Ovary (tissue), 9 donors: ENCODE data around the gene TNRC6C. TPM values are rescaled to one million over a fixed set of nuclear protein-coding genes. Genes with fewer than 3 reads are reported as not detected.
"Not testable (repeated sequence)": the region's sequence is repeated elsewhere in the genome, so short reads cannot be mapped to it uniquely, and the experiment has no call there.

Experiments
- DNase-seq, 5 donors: peaks; one replicate each; pipeline ENCODE4 v3.0.0-alpha.2; 2019 to 2020
- H3K27ac ChIP-seq, 2 donors: fragments of 200-600 bp; one replicate each; pipeline versions ENCODE4 v1.5.1 to v1.8.0; 2019 to 2022
- H3K27me3 ChIP-seq: fragments of 200-600 bp; one replicate; pipeline ENCODE4 v1.8.0; 2022
- H3K36me3 ChIP-seq: fragments of 200-600 bp; sonication (generic); one replicate; pipeline ENCODE4 v1.5.1; 2019
- H3K4me1 ChIP-seq: one replicate; pipeline ENCODE4 v1.8.1; 2013; ENCODE audit warnings: mild to moderate bottlenecking, moderate library complexity; ENCODE audit not compliant: insufficient read depth
- H3K4me3 ChIP-seq: fragments of 200-600 bp; sonication (generic); one replicate; pipeline ENCODE4 v1.5.1; 2017
- H3K9me3 ChIP-seq, 2 donors: fragments of 200-600 bp in 1 of 2; sonication (generic) in 1 of 2; one replicate each; pipeline versions ENCODE4 v1.5.1 to v1.8.1; 2013 to 2019; ENCODE audit warnings: mild to moderate bottlenecking in 1 of 2, moderate library complexity in 1 of 2
- EP300 ChIP-seq: sonication (generic); formaldehyde crosslinking; IDR thresholded peaks from one replicate; pipeline ENCODE4 v1.6.1; 2017; ENCODE audit warnings: antibody characterized with exemption
- POLR2A ChIP-seq: fragments of 450-650 bp; IDR thresholded peaks from one replicate; pipeline ENCODE4 v1.6.1; 2017; ENCODE audit warnings: antibody characterized with exemption, mild to moderate bottlenecking, moderate library complexity
- WGBS, 3 donors: extraction: QIAGEN DNeasy Blood & Tissue Kit in 1 of 3; methylation state at CpG; one replicate each; pipeline versions ENCODE4 v1.1.5 to v1.1.7; 2013 to 2017; 5-methylcytosine and 5-hydroxymethylcytosine counted together
- intact Hi-C, 4 donors: fragments of 100-400 bp; cut with DNase I; formaldehyde crosslinking; loops; one replicate each; pipeline versions ENCODE4 v1.11.0 to v1.15.1; 2022 to 2023
- polyA plus RNA-seq, 2 donors: library from polyadenylated mRNA; stranded (reverse); fragments of 200-250 nt in 1 of 2; fragments of 350-450 nt in 1 of 2; fragmentation: Illumina TruSeq in 1 of 2; extraction: RNeasy Lipid Tissue Mini Kit (QIAGEN cat#74804) in 1 of 2; gene quantifications; one replicate each; pipeline ENCODE4 v1.2.3, GENCODE V29; 2013 to 2014
- total RNA-seq, 7 donors: library from RNA; depleted of rRNA in 2 of 7; stranded (reverse); fragments of >200 nt in 2 of 7; fragmentation: NEBNext Ultra II Directional in 3 of 7; extraction: Animal tissue kit (Norgen Biotek cat#: 25700) in 3 of 7; gene quantifications; one replicate each; pipeline versions ENCODE4 v1.1.0 to v1.2.4, GENCODE V29; 2016 to 2023
- TF ChIP-seq, protein P1 (sequence below), 3 donors: fragments of 450-650 bp in 2 of 3; fragments of 200-600 bp in 1 of 3; IDR thresholded peaks; one replicate each; pipeline versions ENCODE4 v1.5.1 to v1.8.0; 2016 to 2022; ENCODE audit warnings: antibody characterized with exemption in 3 of 3, mild to moderate bottlenecking in 1 of 3
- donor health status: DM: no; HTN: no; CAD: no; lungs with moderate emphysema.
- donor health status: DM: no; HTN: no; CAD: no.
- donor health status: Bipolar disorder and iron deficiency.
- donor health status: DM: yes; HTN: yes; CAD: no.
- donor health status: DM: no; HTN: no; CAD: no.
- donor health status: DM: yes; HTN: yes; CAD: no.

The TNRC6C gene
- total and polyA plus RNA-seq, 9 donors: 8.7 to 45.3 (median 32.5) TPM

DNA sequence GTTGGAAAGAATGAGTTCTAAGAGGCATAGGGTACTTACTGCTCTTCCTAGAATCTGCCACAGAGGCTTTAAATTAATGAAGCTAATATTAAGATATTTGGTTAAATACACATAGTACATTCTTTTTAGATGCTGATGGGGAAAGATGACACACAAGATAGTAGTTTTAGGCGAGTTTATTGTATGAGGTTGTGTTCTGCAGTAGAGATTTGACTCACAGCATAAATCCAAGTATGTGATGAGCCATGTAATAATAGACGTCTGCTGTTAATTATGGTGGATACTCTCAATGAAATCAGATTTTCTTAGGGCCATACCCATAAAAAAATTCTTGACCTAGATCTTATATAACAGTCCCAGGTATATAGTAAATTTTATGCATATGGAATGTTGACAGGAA, 8.0 kb downstream of the TNRC6C start:
- H3K4me1 ChIP-seq: peaks cover 11% of the 10 kb centered on the region

GRCh38 chr17:77968788-77969187, 10.3 kb downstream of the TNRC6C start:
- intact Hi-C loops: no loop called here
- WGBS, 3 donors: 90 to 97% (median 92%) methylated on average over 3 of the region's 3 CpGs
- H3K4me1 ChIP-seq: peaks cover 7% of the 10 kb centered on the region
- no peak overlapping the region for H3K27ac ChIP-seq
- DNase-seq: no peak
- TF ChIP-seq EP300 (no peak), POLR2A (no peak)
- TF ChIP-seq, protein P1, sequence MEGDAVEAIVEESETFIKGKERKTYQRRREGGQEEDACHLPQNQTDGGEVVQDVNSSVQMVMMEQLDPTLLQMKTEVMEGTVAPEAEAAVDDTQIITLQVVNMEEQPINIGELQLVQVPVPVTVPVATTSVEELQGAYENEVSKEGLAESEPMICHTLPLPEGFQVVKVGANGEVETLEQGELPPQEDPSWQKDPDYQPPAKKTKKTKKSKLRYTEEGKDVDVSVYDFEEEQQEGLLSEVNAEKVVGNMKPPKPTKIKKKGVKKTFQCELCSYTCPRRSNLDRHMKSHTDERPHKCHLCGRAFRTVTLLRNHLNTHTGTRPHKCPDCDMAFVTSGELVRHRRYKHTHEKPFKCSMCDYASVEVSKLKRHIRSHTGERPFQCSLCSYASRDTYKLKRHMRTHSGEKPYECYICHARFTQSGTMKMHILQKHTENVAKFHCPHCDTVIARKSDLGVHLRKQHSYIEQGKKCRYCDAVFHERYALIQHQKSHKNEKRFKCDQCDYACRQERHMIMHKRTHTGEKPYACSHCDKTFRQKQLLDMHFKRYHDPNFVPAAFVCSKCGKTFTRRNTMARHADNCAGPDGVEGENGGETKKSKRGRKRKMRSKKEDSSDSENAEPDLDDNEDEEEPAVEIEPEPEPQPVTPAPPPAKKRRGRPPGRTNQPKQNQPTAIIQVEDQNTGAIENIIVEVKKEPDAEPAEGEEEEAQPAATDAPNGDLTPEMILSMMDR (IDR thresholded peaks at IDR 0.05): no peak
- no peaks in the 10 kb centered on the region for H3K27me3 ChIP-seq
- H3K9me3 ChIP-seq: no peaks in the 10 kb centered on the region
- no peaks in the 10 kb centered on the region for H3K36me3 ChIP-seq
- H3K4me3 ChIP-seq: no peak overlapping the region

More for the DNA sequence above, 8.0 kb downstream of the TNRC6C start:
- Histone ChIP-seq H3K27me3 (no peaks in the 10 kb centered on the region), H3K36me3 (no peaks in the 10 kb centered on the region), H3K9me3 (no peaks in the 10 kb centered on the region), H3K4me3 (no peak overlapping the region), H3K27ac (no peak overlapping the region)
- intact Hi-C loops: no loop called here
- TF ChIP-seq POLR2A: no peak
- TF ChIP-seq EP300: no peak
- TF ChIP-seq, protein P1 (IDR thresholded peaks at IDR 0.05): no peak
- 92 to 96% (median 93%) methylated on average over 2 of the region's 2 CpGs for WGBS, 3 donors
- no peak for DNase-seq

DNA sequence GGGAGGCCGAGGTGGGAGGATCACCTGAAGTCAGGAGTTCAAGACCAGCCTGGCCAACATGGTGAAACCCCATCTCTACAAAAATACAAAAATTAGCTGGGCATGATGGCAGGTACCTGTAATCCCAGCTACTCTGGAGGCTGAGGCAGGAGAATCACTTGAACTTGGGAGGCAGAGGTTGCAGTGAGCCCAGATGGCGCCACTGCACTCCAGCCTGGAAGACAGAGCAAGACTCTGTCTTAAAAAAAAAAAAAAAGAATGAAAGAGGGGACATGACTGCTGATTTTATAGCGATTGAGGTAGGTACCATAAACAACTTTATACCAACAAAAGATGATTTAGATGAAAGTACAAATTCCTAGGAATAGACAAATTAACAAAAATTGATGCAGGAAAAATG, 13.8 kb downstream of the TNRC6C start:
- H3K4me1 ChIP-seq, H3K4me3 ChIP-seq, H3K9me3 ChIP-seq, H3K36me3 ChIP-seq, intact Hi-C loops, H3K27ac ChIP-seq, H3K27me3 ChIP-seq, DNase-seq: not testable (repeated sequence)
- 94 to 97% (median 94%) methylated on average over 3 of the region's 3 CpGs for WGBS, 3 donors

DNA sequence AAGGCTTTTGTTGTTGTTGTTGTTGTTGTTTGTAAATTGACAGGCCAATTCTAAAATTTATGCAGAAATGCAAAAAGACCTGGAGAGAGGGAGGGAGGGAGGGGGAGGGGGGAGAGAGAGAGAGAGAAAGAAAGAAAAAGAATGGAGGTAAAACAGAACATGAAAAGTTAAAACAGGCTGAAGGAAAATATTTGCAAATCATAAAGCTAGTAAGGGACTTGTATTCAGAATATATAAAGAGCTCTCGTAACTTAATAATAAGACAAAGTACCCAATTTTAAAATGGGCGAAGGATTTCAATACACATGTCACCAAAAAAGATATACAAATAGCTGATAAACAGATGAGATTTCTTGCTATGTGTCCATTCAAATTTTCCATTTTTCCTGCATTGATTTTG, 15.4 kb downstream of the TNRC6C start:
- intact Hi-C loops: no loop called here
- Histone ChIP-seq H3K4me1 (peaks cover 1% of the 10 kb centered on the region), H3K9me3 (no peaks in the 10 kb centered on the region), H3K36me3 (no peaks in the 10 kb centered on the region), H3K27ac (no peak overlapping the region), H3K4me3 (no peak overlapping the region), H3K27me3 (no peaks in the 10 kb centered on the region)
- TF ChIP-seq, protein P1 (IDR thresholded peaks at IDR 0.05): no peak
- no peak for TF ChIP-seq EP300
- no peak for TF ChIP-seq POLR2A
- WGBS, 3 donors: 94 to 96% (median 95%) methylated on average over 2 of the region's 2 CpGs
- DNase-seq: no peak

DNA sequence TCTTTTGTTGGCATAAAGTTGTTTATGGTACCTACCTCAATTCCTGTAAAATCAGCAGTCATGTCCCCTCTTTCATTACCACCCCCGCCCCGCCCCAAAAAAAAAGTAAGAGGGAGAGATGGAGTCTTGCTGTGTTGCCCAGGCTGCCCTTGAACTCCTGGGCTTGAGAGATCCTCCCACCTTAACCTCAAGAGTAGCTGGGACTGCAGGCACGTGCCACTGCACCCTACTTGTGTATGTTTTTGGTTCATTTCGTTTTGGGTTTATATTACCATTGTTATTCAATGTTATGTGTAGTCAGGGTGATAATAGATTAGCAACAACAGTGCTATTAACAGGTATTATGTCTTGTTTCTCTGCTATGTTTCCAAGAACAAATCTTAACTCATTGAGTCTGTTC, 15.9 kb downstream of the TNRC6C start:
- 61 to 64% (median 64%) methylated on average over 4 of the region's 4 CpGs for WGBS, 3 donors
- no peak overlapping the region for H3K27ac ChIP-seq
- peaks cover 1% of the 10 kb centered on the region for H3K4me1 ChIP-seq
- H3K27me3 ChIP-seq: no peaks in the 10 kb centered on the region
- TF ChIP-seq EP300 (no peak), POLR2A (no peak)
- TF ChIP-seq, protein P1 (IDR thresholded peaks at IDR 0.05): no peak
- H3K9me3 ChIP-seq: no peaks in the 10 kb centered on the region
- H3K36me3 ChIP-seq: no peaks in the 10 kb centered on the region
- DNase-seq: no peak
- intact Hi-C loops: no loop called here
- H3K4me3 ChIP-seq: no peak overlapping the region

- intact Hi-C loops, H3K27ac ChIP-seq, H3K4me1 ChIP-seq, H3K9me3 ChIP-seq, H3K27me3 ChIP-seq, H3K4me3 ChIP-seq, DNase-seq, H3K36me3 ChIP-seq: not testable (repeated sequence)
- 97 to 98% (median 98%) methylated on average over 6 of the region's 6 CpGs for WGBS, 3 donors
Observed at GRCh38 chr17:77982430-77982829, 23.9 kb downstream of the TNRC6C start.
